GM20431 (cell line): ENCODE results near the gene APOL1.
"Not testable (repeated sequence)": the region's sequence is repeated elsewhere in the genome, so short reads cannot be mapped to it uniquely, and the experiment has no call there.

Experiments
- in situ Hi-C: fragments of 300-500 bp; cut with MseI, MboI; formaldehyde crosslinking; loops from one replicate; pipeline ENCODE4 v1.15.0; 2020; ENCODE audit warnings: low sequenced_read_pairs; ENCODE audit not compliant: unreplicated experiment

Gene APOL1

DNA sequence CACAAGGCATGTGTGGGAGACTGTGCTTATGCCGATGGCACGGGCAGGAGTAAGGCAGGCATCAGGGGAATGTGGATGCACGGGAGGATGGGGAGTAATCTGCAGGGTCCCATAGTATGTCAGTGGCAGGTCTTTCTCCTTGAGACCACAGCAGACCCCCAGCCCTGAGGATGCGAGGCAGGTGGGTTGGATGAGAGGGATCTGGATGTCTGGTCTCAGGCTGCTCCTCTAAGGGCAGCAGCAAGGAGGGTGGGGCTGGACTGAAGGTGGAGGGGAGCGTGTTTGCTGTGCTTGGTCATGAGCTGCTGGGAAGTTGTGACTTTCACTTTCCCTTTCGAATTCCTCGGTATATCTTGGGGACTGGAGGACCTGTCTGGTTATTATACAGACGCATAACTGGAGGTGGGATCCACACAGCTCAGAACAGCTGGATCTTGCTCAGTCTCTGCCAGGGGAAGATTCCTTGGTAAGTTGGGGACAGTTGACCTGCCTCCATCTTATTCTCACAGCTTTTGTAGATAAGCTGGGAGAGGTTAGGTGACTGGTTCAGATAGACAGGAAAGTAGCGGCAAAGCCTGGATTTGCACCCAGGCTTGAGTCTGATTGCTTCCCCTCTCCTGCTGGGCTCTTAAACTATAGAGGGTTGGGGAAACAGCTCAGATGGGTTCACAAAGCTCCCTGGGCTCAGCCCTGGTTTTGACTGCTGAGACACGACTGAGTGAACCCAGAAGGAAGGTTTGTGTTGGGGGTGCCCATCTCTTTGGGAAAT lies at the start of gene APOL1:
APOL1 (plus strand) TSS at position 380 of the 769 bp plus-strand sequence. CDS start 1,823 bp downstream, outside the sequence.
- in situ Hi-C loops = no loop called here

DNA sequence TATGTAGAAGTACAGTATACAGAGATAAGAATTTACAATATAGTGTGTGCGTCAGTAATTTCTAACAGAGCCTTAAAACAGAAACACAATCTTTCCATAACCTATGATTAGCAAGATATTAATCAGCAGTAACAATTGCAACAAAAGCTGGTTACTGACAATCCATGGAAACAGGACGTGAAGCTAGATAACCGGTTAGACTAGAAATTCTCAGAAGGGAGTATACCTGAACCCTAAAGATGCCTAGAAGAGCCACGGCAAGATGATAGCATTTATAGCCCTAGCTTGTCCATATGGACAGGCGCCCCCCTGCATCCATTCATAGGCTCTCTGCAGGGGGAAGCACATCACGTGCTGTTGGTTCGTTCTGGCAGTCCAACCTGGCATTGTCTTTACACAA lies 49.5 kb upstream of the APOL1 start:
- in situ Hi-C loops = not testable (repeated sequence)

- in situ Hi-C loops = no loop called here
These were observed 48.8 kb upstream of the APOL1 start for GRCh38 chr22:36204001-36204631.

GRCh38 chr22:36204632-36205015 lies 48.3 kb upstream of the APOL1 start:
- in situ Hi-C loops = no loop called here

DNA sequence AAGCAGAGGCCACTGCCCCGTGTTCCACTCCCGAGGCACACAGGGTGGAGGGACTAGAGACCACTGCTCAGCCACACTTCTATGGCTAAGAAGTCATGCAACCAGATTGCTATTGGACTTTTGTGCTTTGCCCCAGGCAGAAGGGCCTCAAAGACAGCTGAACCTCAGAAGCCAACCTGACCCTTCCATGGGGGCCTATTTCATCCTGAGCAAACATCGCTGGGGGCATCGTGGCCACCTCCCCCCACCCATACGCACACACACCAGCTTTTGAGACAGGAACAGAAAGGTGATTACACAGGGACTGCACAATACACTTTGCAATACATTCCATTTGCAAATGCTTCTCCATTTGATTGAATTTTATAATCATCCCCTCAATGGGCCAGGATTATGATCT lies 47.4 kb upstream of the APOL1 start:
- in situ Hi-C loops = not testable (repeated sequence)

DNA sequence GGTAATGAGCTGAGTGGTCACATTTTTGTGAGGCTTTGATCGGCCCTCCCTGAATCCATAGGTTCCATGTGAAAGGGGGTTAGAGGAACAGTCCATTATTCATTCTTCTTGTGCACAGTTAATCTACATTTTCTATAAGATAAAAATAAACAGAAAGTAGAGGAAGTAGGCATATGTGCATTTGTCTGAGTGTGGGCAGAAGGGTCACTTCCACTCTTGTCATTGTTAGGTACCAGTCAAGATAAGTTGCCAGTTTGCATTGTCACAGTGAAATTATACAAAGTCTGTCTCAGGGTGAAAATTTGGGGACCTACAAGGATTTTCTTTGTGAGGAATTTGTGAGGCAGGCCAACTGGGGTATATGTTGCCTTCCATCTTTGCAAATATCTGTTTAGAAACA lies 46.7 kb upstream of the APOL1 start:
- in situ Hi-C loops = no loop called here

DNA sequence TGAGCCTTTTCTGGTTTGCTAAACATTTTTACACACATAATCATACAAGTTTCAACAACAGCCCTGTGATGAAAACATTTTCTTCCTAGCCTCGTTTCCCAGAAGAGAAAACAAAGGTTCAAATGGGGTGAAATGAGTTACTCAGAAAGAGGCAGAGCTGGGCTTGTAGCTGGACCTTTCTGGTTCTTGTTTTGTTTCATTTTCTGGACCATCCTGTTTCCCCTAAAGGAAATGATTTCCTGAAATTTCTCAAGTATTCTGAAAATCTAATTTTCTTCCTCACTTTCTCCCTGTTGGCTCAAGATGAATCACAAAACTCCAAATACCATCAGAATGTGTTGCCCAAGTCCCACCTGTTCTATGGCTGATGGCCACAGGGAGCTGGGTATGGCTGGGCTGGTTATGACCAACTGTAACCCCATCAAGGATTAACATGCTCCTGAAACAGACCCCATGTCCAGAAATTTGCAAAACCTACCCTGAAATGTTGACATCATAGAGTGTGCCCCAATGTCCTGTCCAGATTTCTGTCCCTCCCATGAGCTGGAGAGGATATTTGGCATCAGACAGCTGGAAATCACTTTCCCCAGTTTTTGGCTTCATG lies 44.7 kb upstream of the APOL1 start:
- in situ Hi-C loops = no loop called here

GRCh38 chr22:36208914-36209313 lies 44.0 kb upstream of the APOL1 start:
- in situ Hi-C loops = no loop called here

DNA sequence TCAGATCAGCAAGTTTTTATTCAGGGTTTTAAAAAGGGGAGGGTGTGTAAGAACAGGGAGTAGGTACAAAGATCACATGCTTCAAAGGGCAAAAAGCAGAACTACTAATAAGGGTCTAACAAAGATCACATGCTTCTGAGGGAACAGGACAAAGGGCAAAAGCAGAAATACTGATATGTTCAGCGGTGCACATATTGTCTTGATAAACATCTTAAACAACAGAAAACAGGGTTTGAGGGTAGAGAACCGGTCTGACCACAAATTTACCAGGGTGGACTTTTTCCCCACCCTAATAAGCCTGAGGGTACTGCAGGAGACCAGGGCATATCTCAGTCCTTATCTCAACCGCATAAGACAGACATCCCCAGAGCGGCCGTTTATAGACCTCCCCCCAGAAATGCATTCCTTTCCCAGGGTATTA lies 43.4 kb upstream of the APOL1 start:
- in situ Hi-C loops = not testable (repeated sequence)

GRCh38 chr22:36210224-36210623 lies 42.7 kb upstream of the APOL1 start:
- in situ Hi-C loops = no loop called here

DNA sequence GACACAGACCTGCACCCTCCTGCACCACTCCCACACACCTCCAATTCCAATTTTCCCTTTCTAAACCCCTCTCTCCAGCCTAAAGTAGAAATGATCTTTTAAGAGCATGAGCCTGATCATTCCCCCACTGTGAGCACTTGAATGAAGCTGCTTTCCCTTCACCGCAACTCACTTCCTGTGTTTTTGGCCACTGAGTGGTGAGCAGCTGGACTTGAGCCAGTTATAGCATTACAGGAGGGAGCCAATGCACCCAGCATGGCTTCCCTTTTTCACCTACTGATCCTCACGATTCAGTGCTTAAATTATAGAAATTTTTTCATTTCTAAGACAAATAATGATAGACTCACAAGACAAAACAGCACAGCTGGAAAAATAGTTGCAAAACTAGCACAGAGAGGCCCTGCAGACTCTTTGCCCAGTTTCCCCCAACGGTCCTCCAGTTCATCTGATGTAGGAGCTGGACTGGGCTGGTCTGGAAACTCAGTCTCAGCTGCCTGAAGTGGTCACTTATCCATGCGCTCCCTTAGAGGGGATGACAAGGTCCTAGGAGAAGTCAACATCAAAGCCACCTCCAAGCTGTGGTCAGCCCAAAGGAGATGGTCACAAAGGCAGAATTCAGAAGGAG lies 41.6 kb upstream of the APOL1 start:
- in situ Hi-C loops = no loop called here

GRCh38 chr22:36212901-36213300 lies 40.0 kb upstream of the APOL1 start:
- in situ Hi-C loops = no loop called here

GRCh38 chr22:36213586-36213985 lies 39.3 kb upstream of the APOL1 start:
- in situ Hi-C loops = no loop called here

DNA sequence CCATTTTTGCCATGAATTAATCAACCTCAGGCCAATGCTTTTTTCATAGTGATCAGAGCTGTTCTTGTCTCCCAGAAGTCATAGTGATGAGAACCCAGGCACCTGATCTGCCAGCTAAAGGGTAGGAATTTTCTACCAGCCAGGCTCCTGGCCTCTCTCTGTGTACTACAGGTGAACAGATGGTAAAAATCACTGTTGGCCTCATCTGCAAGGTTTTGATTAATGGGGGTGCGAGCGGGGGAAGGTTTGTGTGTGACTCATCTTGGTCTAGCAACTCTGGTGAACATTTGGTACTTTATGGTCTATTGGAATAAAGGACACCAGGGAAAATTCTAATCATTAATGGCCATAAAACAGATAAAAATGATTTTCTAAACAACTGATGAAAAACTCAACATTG lies 37.0 kb upstream of the APOL1 start:
- in situ Hi-C loops = no loop called here

DNA sequence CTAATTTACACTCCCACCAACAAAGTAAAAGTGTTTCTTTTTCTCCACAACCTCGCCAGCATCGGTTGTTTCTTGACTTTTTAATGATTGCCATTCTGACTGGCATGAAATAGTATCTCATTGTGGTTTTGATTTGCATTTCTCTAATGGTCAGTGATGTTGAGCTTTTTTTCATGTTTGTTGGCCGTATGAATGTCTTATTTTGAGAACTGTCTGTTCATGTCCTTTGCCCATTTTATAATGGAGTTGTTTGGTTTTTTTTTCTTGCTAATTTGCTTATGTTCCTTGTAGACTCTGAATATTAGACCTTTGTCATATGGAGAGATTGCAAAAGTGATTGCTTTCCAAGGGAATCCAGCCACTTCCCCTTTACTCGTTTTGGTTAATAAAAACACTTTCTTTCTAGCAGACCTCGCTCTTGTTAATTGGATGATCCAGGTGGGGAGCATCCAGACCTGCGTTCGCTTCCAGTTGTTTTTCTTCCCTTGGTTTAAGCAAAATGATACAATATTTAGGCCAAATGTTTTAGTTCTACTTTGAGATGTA lies 34.2 kb upstream of the APOL1 start:
- in situ Hi-C loops = no loop called here

GRCh38 chr22:36220451-36220921 lies 32.4 kb upstream of the APOL1 start:
- in situ Hi-C loops = no loop called here

DNA sequence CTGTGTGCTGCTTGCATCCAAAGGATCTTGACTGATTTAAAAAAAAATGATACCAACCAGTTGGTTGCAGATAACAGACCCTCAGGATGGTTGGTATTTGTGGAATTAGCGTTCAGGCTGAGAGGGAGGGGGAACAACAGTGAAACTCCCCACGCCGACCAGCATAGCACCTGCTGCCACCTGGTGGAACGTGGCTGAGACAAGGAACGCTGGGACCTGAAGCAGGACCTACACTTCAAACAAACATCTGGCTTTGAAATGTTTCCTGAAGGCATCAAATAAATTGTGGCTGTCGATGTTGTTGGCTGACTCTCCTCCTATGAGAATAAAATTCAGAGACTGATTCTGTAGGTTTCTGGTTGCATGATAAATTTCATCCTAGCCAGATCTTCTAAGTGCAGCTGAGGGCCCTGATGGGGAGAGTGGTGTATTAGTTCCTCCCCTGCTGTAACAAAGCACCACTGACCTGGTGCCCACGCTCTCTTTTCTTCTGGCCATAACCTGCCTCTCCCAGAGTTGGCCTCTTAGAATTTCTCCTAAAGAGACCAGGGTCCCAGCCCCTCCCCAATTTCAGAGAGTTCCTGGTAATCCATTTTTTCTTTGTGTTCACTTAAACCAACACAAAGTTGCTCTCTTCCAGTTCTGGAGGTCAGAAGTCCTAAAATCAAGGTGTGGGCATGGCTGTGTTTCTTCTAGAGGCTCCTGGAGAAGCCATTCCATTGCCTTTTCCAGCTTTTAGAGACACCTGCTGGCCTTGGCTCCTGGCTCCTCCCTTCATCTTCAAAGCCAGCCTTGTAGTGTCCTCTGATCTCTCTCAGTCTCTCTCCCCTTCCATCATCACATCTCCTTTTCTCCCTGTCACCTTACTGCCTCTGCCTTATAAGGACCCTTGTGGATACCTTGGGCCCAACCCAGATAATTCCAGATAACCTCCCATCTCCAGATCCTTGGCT lies 30.9 kb upstream of the APOL1 start:
- in situ Hi-C loops = no loop called here

DNA sequence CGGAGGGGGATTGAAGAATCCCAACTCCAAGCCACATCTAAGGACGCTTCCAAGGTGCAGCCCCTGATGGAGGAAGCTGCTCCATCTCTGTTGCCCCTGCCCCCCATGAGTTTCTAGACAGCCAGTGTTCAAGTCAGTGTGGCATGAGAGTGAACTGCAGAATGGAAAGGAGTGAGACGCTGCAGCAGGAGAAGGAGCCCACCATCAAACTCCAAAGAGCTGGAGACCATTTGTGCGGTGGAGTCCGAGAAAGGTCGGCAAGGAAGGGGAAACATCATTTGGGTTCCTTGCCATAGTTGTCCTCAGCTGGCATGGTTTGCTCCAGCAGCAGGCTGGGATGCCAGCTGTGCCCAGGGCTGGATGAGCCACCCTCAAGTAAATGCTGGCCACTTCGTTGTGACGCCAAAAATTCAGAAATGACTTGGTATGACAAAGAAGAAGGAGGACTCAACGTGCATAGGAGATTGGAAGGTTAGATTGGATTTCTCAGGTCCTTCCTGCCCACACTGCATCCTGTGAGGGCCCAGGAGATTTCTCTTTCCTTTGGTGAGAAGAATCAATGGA lies 30.0 kb upstream of the APOL1 start:
- in situ Hi-C loops = no loop called here

DNA sequence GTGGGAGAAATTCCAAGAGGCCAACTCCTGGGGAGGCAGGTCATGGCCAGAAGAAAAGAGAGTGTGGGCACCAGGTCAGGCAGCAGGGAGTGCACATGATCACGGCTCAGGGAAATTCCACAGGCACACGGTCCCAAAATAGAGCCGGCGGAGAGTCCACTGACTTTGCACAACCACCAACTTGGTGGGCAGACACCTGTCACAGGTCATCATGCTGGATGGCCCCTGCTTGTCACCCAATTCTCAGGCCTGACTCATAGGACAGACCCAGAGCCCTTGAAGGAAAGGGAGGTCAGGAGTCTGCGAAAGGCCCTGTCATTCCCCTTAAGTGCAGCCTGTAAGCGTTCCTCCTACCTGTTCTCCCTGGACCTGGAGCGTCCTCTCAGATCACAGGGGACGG lies 29.4 kb upstream of the APOL1 start:
- in situ Hi-C loops = no loop called here
